WI38 (cell line): ENCODE measurements around the gene PGC.

Source experiments
- H3K4me3 ChIP-seq: 2 replicates; pipeline ENCODE4 v1.5.1; 2011; ENCODE audit warnings: low read depth, mild to moderate bottlenecking, control low read depth, low read length
- TF ChIP-seq, protein P1 (sequence below): IDR thresholded peaks from 2 replicates; pipeline ENCODE4 v1.5.1; 2012; ENCODE audit warnings: low read depth, mild to moderate bottlenecking, control low read depth, low read length

The PGC gene

GRCh38 chr6:41731561-41732086 lies 15.6 kb downstream of the PGC start:
- no peak overlapping the region for H3K4me3 ChIP-seq
- TF ChIP-seq, protein P1, sequence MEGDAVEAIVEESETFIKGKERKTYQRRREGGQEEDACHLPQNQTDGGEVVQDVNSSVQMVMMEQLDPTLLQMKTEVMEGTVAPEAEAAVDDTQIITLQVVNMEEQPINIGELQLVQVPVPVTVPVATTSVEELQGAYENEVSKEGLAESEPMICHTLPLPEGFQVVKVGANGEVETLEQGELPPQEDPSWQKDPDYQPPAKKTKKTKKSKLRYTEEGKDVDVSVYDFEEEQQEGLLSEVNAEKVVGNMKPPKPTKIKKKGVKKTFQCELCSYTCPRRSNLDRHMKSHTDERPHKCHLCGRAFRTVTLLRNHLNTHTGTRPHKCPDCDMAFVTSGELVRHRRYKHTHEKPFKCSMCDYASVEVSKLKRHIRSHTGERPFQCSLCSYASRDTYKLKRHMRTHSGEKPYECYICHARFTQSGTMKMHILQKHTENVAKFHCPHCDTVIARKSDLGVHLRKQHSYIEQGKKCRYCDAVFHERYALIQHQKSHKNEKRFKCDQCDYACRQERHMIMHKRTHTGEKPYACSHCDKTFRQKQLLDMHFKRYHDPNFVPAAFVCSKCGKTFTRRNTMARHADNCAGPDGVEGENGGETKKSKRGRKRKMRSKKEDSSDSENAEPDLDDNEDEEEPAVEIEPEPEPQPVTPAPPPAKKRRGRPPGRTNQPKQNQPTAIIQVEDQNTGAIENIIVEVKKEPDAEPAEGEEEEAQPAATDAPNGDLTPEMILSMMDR = no peak

- TF ChIP-seq, protein P1 = no peak
- H3K4me3 ChIP-seq = no peak overlapping the region
These were observed 16.4 kb downstream of the PGC start for GRCh38 chr6:41730531-41731436.

- TF ChIP-seq, protein P1 = no peak
- H3K4me3 ChIP-seq = no peak overlapping the region
These were observed 17.6 kb downstream of the PGC start for GRCh38 chr6:41729624-41730023.

DNA sequence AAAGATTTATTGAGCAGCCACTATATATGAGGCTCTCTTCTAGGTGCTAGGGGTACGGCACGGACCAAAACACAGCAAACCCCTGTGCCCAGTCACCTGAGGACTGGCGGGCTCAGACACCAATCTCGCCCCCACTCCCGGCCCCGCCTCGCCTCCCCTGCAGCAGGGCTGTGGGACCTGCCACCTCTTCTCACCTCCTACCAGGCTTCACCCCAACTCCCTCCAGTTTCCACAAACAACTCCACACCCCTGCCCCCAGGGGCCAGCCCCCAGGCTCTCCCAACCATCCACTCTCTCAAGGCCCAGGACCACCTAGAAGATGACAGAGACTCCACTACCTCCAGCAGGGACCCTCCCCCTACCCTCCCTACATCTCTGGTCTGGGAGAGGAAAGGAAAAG lies 18.2 kb downstream of the PGC start:
- TF ChIP-seq, protein P1 = no peak

GRCh38 chr6:41728073-41728936 lies 18.9 kb downstream of the PGC start:
- no peak overlapping the region for H3K4me3 ChIP-seq
- TF ChIP-seq, protein P1 = no peak

More for the DNA sequence above, 18.2 kb downstream of the PGC start:
- H3K4me3 ChIP-seq = no peak overlapping the region

GRCh38 chr6:41727705-41728072 lies 19.5 kb downstream of the PGC start:
- no peak overlapping the region for H3K4me3 ChIP-seq
- TF ChIP-seq, protein P1 = no peak
